EH (cell line): ENCODE results near the gene PPP3R2.

Experiments used
- DNase-seq: peaks from one replicate; pipeline ENCODE4 v3.0.0-alpha.2; 2015; ENCODE audit warnings: low read depth

PPP3R2 gene

DNA sequence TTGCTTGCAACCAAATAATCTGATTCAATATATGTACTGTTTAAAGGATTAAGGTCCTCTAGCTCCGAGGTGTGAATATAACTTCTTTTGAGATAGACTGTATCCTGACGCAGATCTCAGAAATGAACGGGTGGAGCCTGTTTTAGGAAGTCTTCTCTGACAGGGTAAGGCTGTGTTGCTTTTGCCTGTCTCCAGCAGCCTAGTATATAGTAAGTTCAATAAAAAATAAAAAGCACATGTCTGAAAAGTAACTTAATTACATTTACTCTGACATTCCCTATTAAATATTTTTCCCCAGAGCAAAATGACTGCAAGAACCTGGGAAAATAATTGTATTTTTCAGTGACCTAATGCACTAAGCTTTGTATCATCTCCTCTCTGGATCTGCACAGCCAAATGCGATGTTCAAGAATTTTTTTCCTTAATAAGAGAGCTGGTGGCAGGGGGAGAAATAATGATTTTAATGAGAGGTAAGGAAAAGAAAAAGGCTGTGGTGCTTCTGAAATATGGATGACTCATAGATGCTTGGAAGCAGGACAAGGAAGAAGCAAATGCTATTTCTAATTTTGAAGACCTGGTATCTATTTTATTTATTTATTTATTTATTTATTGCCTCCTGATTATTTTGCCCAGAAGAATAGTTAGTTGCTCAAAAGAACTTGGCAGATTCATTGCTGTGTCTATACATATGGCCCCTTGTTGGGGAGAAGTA lies 7.3 kb downstream of the PPP3R2 start:
- DNase-seq, result peak; percentile 39

DNA sequence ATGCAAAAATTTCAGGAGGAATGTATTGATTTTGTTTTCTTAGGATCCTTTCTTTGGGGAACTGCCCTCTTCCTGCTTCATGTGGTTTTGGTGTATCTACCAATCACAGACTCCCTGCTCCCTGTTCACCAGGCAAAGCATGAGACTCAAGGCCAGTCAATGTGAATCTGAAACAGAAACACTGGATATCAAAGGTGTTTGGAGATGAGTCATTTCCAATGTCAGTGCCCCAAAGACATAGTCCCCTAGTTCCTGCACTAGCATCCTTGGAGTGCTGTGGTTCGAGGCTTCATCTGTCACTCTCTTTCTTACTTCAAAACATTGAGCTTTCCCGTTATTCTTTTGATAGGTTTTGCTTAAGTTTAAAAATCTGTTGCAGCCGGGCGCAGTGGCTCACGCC lies 8.1 kb downstream of the PPP3R2 start:
- DNase-seq, result peak; percentile 5

DNA sequence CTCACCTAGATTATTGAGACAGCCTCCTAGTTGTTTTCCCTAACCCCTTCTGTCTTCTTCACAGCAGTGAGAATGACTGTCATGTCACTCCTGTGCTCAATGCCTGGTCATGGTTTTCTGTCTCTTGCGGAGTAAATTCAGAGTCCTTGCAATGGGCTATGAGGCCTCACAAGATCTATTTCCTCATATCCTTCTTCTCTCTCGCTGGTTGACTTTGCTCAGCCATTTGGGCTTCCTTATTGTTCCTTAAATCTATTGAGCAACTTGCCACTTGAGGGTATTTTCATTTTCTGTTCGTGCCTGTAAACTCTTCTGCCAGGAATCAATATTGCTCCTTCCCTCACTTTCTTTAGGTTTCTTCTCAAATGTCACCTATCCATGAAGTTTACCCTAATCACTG lies 9.0 kb downstream of the PPP3R2 start:
- DNase-seq, result no peak

DNA sequence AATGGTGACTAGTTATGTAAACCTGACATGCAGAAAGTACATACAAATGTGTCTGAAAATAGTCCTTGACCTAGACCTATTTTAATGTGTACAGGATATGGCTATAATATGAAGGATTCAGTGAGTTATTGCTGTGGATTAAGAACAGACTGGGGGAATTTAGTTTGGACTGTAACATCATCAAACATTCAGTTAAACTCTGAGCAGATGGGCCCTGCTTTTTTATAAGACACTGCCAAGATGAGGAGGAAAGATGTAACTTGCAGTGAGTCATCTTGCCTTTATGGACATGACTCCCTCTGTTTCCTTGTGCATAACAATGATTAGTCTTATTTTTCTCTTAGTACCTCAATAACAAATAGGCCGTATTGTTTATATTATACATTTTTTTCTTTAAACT lies 12.2 kb downstream of the PPP3R2 start:
- peak; percentile 88 for DNase-seq

DNA sequence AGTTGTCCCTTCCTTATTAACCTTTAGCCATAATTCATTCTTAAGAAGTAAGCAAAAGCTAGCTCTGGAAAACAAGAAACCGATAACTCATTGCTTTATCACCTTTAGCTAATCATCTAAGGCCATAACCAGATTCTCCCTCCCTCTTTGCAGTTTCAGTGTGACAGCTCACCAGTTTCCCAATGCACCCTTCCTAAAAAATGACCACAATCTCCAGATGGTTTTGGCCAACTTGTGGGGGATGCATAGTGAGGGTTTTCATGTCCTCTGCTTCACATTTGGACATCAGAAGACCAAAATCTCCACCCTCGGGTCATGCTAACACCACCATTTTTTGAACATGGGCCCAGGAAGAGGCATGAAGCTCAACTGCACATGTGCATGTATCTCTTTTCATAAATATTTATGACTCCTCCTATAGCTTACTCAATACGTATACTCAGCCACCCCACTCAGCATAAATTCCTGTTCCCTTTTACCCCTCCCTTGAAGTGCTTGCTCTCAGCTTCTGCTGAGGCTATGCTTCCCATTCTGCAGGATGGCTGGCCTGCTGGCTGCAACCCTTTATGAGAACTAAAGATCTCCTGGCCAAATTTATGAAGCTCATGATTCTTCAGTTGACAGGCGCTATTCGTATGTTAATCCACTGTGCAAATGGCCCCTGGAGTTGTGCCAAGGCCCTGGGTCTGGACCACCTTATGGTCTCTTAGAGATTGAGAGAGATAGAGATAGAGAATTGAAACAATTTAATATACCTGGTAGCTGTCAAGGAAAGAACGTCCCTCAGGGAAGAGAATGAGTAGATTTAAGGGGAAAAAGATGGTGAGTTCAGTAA lies 14.8 kb downstream of the PPP3R2 start:
- no peak for DNase-seq

DNA sequence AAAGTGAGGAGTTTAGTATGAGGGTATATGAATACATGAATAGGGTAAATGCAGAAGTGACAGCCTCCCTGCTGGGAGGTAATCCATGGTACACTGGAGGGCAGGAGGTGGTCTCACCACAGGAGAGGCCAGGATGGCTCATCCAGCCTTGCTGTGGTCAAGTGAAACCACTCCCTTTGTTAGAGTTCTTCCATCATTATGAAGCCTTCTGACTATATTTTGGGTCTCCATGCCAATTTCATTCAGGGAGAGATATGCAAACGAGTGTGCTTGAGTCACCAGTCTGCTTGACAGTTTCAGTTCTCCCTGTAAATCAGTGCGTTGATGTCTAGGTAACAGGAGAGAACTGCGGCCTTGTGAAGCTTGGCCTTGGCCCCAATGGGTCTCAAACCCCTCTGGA lies 16.4 kb downstream of the PPP3R2 start:
- no peak for DNase-seq

DNA sequence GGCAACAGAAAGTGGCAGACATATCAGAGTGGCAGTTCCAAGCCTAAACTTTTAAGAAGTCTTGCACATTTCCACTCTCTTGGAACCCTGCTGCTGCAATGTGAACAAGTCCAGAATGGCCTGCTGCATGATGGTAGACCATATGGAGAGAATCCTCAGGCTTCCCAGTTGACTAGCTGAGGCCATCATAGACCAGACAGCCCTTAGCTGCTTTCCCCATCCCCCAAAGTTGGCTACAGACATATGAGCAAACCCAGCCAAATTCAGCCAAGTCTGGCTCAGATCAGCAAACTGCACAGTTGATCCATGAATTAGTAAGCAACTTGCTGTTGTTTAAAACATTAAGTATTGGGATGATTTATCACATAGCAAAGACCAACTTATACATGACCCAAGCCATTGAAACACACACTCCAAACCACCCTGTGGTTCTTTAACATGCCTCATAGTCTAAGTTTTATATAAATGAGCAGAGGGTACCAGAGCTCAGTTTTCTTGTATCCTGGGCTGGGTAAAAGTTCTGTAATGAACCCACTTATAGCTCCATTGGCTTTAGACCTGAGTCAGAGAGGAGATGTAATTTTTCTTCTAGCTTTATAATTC lies 19.9 kb downstream of the PPP3R2 start:
- DNase-seq, result no peak

DNA sequence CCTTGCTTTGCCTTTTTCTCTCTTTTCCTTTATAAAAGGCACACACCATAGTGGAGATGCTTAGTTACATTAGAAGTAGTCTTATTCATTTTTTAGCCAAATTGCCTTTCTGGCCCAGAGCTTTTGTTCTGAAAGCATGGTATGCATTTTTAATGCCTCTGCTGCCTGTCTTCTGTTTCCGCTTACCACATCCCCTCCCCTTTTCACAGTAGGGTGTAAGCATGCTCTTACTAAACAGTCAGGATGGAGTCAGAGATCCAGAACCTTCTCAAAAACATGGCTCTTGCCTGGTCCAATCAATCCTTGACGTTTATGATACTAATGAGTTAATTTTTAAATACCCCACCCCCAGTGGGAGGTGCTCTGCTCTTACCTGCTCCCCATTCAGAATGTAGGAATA lies 22.5 kb downstream of the PPP3R2 start:
- DNase-seq, result no peak

DNA sequence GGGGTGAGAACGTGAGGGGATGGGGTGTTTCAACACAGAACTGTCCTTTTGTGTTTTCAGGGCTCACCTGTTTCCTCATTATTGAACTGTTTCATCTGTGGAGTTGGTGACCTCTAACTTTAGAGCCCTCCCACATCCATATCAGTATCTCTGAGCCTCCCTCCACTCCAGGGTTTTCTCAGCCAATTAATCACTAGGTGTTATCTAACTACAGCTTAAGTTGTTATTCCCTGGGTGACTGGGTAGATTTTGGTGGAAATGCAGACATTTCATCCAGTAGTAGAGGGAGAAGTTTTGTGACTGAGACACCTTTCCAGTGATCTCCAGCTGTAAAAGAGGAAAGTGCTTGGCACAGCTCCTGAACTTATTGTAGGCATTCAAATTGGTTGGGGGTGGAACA lies 23.7 kb downstream of the PPP3R2 start:
- DNase-seq, result no peak

DNA sequence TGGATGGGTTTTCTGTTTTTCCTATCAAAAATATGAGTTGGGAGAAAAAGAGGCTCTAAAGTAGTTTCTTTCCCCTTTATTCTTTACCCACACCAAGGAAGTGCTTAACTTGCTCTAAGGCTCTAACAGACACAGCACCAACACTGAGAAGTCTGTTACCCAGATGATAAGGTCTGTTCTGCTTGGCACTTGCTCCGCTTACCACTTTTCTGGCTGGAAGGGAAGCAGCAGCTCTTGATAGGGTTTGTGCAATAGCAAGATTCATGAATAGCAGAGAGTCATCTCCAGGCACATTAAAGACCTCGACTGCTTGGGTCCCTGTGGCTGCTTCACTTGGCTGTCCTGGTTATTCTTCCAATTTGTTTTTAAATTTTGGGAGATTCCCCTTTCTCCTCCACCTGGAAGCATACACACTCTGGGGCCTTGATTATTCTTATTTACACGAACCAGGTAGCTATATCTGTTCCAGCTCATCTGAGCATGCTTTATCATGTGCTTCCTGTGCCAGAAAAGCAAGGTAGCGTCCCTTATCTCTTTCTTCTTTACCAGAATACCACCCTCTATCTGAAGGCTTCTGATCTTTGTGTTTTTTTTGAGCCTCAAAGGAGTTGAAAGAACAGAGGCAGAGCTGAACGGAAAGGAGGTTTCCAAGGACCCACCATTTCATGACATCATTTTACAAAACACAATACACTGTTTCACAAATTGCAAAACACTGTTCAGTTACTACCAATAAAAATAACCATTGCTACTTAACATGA lies 24.8 kb downstream of the PPP3R2 start:
- no peak for DNase-seq

DNA sequence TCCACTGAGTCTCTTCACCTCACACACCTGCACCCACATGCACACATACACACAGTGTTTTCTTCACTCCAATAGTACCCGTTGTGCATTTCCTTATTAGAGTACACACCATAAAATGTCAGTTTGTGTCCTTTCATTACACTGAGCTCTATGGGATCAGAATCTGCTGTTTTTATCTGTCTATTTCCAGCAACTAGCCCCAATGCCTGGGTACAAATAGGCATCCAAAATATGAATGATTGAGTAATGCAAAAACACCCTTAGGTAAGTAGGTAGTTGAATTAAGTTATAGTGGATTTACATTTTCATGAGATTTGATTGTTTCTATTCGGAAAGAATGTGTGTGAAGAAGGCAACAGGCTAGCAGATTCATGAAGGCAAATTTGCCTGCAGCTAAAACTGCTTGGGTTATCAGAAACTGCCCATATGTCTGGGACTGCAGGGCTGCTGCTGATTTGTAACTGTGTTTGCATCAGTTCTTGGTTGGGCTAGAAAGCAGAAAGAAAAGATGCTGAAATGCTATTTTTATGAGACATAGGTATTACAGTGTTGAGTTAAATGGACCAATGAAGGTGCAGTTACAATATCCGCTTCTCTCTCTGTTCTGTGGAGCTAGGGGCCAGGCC lies 26.9 kb downstream of the PPP3R2 start:
- DNase-seq, result no peak

DNA sequence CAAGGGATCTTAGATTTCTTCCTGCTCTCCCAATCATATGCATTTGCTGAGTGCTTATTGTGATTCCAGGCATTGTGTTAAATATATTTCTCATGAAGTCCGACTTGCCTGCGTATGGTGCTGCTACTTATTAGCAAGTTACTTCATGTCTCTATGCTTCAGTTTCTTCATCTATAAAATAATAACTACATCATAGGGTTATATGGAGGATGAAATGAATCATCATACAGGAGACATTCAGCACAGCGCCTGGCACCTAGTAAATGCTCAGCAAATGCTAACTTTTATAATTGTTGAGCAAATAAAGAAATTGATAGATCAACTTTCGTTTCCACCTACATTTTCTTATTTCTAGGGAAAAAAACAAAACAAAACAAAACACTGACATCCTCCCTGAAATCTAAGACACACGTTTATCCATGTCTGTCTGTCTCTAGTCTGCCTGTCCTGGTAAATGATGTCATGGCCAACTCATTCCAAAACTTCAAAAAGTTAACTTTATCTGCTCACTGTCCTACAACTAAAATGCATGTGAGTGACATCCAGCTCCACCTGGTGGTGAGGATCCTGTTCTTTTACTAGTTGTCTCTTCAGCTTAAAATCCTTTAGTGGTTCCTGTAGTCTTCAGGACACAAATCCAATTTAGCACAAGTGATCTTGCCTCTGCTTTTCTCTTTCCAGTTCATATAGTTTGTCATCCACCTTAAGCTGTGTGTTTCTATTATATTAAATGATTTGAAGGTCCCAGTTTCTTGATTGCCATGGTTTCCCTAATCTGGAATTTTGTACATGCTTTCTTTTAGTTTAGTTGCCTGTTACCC lies 27.7 kb downstream of the PPP3R2 start:
- peak; percentile 66 for DNase-seq

DNA sequence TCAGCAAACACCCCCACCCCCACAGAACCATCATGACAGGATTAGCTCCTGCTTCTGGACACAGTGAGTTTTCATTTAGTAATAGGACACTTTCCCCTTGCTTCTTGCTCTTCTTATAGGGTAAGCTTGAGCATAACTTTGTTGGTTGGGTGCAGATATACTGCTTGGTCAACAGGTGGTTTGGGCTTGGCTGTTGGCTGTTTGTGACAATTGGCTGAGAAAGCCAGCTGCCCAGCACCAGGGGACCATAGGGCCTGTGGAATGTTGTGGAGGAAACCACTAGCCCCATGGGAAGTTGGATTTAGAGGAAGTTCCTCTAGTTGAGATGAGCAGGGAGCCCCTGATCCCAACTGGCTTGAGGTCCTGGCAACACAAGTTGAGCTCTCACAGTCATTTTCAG lies 30.5 kb downstream of the PPP3R2 start:
- DNase-seq, result no peak

DNA sequence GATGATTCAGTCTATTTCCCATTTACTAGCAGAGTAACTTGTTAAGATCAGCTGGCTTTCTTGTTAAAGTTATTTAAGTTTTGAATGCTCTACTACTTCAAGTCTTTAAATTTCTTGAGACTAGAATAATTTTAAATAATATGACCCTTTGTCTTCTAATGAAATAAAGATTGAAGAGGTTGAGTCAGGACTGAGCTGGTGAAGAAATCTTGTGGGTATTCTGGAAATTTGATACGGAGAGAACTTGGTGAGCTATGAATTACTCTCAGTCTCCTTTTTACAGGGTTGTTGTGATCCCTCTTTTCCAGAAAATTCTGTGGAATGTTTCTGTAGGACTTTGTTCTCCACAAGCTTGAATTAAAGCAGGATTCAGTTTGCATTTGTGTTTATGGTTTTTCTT lies 31.8 kb downstream of the PPP3R2 start:
- DNase-seq, result no peak

DNA sequence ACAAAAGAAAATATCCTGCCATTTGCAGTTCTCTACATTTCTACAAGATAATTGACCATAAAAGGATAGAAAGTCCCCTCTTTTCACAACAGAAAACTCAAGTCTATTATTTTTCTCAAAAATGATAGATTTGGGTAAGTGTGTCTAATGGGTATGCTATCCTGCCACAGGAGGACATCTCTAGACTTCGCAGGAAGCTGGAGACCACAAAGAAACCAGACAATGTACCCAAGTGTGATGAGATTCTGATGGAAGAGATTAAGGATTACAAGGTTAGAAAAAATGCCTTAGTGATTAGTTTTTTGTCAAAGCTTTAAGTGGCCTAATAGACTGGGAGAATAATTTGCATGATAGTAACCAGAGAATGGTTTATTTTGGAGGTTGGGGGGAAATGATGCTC lies 33.0 kb downstream of the PPP3R2 start:
- DNase-seq, result no peak

DNA sequence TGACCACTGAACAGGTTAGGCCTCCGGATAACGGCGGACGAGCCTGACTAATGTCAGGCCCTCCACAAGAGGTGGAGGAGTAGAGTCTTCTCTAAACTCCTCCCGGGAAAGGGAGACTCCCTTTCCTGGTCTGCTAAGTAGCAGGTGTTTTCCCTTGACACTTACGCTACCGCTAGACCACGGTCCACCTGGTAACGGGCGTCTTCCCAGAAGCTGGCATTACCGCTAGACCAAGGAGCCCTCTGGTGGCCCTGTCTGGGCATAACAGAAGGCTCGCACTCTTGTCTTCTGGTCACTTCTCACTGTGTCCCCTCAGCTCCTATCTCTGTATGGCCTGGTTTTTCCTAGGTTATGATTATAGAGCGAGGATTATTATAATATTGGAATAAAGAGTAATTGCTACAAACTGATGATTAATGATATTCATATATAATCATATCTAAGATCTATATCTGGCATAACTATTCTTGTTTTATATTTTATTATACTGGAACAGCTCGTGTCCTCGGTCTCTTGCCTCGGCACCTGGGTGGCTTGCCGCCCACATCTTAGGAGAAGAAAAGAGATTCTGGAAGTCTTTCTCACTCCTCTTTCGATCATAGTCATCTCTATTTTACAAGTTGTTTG lies 45.2 kb downstream of the PPP3R2 start:
- peak; percentile 6 for DNase-seq

DNA sequence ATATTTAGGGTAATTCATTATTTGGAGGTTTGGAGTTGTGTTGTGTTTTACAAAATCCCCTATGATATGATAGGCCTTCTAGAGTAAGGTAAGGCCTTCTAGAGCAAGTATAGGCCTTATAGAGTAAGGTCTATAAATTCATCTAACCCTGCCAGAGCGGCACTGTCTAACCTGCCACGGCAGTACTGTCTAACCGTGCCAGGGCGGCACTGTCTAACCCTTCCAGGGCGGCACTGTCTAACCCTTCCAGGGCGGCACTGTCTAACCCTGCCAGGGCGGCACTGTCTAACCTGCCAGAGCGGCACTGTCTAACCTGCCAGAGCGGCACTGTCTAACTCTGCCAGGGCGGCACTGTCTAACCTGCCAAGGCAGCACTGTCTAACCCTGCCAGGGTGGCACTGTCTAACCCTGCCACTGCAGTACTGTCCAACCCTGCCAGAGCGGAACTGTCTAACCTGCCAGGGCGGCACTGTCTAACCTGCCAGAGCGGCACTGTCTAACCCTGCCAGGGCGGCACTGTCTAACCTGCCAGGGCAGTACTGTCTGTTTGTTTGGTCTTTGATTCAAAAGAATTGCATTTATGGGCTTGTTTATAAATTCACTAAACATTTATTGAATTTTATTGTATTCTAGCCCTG lies 51.6 kb downstream of the PPP3R2 start:
- no peak for DNase-seq
